ENCODE data around the gene GRM2.

DNA sequence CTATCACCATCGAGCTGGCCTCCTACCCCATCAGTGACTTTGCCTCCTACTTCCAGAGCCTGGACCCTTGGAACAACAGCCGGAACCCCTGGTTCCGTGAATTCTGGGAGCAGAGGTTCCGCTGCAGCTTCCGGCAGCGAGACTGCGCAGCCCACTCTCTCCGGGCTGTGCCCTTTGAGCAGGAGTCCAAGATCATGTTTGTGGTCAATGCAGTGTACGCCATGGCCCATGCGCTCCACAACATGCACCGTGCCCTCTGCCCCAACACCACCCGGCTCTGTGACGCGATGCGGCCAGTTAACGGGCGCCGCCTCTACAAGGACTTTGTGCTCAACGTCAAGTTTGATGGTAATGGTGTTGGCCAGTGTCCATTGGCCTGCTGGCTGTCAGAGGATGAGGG lies 6.1 kb downstream of the GRM2 start:
- TF ChIP-seq, protein P1, sequence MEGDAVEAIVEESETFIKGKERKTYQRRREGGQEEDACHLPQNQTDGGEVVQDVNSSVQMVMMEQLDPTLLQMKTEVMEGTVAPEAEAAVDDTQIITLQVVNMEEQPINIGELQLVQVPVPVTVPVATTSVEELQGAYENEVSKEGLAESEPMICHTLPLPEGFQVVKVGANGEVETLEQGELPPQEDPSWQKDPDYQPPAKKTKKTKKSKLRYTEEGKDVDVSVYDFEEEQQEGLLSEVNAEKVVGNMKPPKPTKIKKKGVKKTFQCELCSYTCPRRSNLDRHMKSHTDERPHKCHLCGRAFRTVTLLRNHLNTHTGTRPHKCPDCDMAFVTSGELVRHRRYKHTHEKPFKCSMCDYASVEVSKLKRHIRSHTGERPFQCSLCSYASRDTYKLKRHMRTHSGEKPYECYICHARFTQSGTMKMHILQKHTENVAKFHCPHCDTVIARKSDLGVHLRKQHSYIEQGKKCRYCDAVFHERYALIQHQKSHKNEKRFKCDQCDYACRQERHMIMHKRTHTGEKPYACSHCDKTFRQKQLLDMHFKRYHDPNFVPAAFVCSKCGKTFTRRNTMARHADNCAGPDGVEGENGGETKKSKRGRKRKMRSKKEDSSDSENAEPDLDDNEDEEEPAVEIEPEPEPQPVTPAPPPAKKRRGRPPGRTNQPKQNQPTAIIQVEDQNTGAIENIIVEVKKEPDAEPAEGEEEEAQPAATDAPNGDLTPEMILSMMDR (IDR thresholded peaks at IDR 0.05) = no peak
- no peak for TF ChIP-seq POLR2A (IDR thresholded peaks at IDR 0.05)

Data from suprapubic skin (tissue), 3 donors.